NCI-H226 (cell line): ENCODE results near the gene SERF1B.
"Not testable (repeated sequence)": the region's sequence is repeated elsewhere in the genome, so short reads cannot be mapped to it uniquely, and the experiment has no call there.

Experiments used
- DNase-seq: peaks from one replicate; pipeline ENCODE4 v3.0.0-alpha.2; 2015

Gene SERF1B

GRCh38 chr5:70025106-70025844 lies at the start of gene SERF1B:
Gene SERF1B (plus strand): TSS chr5:70025251. CDS start chr5:70025452, 201 bp downstream.
- not testable (repeated sequence) for DNase-seq

DNA sequence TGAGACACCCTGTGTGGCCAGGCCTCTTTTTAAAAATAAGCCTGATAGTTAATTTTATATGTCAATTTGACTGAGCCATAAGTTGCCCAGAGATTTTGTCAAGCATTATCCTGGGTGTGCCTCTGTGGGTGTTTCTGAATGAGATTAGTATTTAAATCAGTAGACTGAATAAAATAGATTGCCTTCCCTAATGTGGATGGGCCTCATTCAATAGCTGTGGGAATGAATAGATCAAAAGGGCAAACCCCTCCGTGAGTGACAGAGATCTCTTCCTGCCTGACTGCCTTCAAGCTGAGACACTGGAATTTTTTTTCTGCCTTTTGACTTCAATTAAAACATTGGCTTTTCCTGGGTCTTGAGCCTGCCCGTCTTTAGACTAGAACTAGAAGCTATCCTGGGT lies 33.3 kb upstream of the SERF1B start:
- not testable (repeated sequence) for DNase-seq

DNA sequence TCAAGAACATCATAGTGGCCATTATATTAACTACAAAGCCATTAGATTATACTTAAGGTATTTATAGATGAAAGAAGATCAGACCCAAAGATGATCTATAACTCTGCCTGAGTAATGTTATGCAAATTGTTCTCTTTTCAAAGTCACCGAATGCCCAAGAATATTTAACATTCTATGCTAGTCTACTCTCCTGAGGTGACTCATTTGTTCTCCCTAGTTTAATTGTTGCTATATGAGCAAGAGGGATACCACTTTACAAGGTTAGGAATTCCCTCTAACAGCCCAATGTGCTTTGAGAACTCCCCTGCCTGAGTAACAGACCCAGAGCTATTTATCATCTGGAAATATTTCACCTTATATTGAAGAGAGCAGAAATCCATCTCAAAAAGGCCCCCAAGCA lies 29.5 kb upstream of the SERF1B start:
- DNase-seq: not testable (repeated sequence)

DNA sequence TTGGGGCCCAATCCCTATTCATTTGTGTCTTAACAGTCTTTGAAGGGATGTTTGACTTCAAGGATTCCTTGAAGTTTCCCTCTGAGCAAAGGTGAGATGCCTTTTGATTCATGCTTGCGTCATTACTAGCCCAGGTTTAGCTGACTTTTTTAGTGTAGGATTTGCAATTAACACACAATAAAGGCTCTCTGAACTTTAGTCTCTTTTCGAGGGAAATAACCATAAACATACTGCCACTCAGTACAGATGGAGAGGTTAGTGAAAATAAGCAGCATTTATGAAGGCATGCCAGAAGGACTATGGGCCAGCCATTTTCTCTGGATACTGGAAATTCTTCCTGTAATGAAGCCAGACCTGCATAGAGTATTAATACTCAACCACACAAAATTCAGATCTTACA lies 4.4 kb upstream of the SERF1B start:
- DNase-seq: not testable (repeated sequence)

DNA sequence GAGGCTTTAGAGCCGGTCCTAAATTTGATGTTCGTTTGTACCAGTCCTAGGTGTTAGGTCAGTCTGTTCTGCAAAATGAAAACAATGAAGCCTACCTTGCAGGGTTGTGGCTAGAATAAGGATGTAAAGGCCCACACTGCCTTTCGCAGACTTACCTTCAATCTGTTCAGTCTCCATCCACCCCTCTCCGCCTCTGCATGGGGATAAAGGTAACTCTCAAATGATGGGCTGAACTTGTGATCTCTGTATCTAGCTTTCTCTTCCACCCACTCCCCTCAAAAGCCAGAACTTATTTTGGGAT lies 744 bp downstream of the SERF1B start:
- not testable (repeated sequence) for DNase-seq

DNA sequence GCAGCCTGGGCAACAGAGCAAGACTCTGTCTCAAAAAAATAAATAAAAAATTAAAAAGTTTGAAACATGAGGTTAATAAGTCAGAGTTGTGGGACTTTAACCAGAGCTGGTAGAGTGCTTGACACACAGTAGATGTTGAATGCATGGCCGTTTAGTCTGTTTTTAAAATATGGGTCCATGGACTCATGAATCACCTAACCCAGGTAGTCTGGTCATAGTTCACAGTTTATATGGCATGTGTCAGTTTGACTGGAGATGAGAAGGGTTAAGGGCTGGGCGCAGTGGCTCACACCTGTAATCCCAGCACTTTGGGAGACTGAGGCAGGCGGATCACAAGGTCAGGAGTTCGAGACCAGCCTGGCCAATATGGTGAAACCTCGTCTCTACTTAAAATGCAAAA lies 6.2 kb downstream of the SERF1B start:
- not testable (repeated sequence) for DNase-seq

- DNase-seq: not testable (repeated sequence)
Measured at GRCh38 chr5:70041411-70041810, 16.4 kb downstream of the SERF1B start.

DNA sequence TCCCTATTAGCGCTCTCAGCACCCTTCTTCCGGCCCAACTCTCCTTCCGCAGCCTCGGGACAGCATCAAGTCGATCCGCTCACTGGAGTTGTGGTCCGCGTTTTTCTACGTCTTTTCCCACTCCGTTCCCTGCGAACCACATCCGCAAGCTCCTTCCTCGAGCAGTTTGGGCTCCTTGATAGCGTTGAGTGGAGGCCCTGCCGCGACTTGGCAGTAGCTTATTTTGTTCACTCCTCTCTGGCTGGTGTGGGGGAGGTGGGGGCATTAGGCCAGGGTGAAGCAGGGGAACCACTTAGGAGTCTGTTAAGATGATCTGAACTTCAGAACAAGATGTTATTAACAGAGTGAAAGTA lies 24.7 kb downstream of the SERF1B start:
- DNase-seq: not testable (repeated sequence)

- DNase-seq: not testable (repeated sequence)
Measured at GRCh38 chr5:70056289-70056942, 31.4 kb downstream of the SERF1B start.

DNA sequence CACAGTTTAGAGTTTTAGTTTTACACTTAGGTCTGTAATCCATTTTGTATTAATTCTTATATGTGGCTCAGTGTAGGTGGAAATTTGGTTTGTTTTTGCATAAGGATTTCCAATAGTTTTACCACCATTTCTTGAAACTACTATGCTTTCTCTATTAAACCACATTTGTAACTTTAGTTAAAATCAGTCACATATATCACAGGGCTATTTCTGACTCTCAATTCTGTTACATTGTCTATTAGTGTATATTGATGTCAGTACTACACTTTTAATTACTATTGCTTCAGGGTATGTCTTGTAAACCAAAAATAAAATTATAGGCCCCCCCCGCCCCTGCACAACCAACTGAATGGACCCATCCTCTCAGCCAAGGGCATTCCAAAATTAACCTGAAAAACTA lies 32.1 kb downstream of the SERF1B start:
- DNase-seq: not testable (repeated sequence)

- not testable (repeated sequence) for DNase-seq
Measured at GRCh38 chr5:70077632-70078031, 52.6 kb downstream of the SERF1B start.

- DNase-seq: not testable (repeated sequence)
Measured at GRCh38 chr5:70088907-70089464, 63.9 kb downstream of the SERF1B start.

- DNase-seq: not testable (repeated sequence)
Measured at GRCh38 chr5:70091776-70092175, 66.7 kb downstream of the SERF1B start.
